CD4-positive, alpha-beta T cell (primary cell): ENCODE measurements around the gene TNFSF11. TPM values are rescaled to one million over a fixed set of nuclear protein-coding genes. Genes with fewer than 3 reads are reported as not detected.

Source experiments
- ATAC-seq: fragments of 200-7000 bp; cut with Tn5 transposase; one replicate; pipeline ENCODE4 v1.10.0; 2022; ENCODE audit warnings: mild to moderate bottlenecking; ENCODE audit not compliant: poor library complexity
- CTCF ChIA-PET: fragments of 350-600 bp; sonication (Branson Sonifier 250); formaldehyde crosslinking; loops from one replicate; lab custom pipeline; 2021; ENCODE audit warnings: antibody characterized with exemption, inconsistent platforms; lab: Charles Lee
- POLR2A ChIA-PET: fragments of 350-600 bp; sonication (Branson Sonifier 250); formaldehyde crosslinking; loops from one replicate; lab custom pipeline; 2021; ENCODE audit warnings: antibody characterized with exemption, inconsistent platforms; lab: Charles Lee
- DNase-seq, 14 experiments: peaks; one replicate each; pipeline ENCODE4 v3.0.0-alpha.2; 2013 to 2020; ENCODE audit warnings: mixed read lengths in 2 of 14
- H3K27ac ChIP-seq, 2 donors: one replicate each; pipeline versions ENCODE4 v1.5.1 to v1.7.0; 2013; ENCODE audit warnings: low read length in 2 of 2, low read depth in 1 of 2, mild to moderate bottlenecking in 1 of 2
- H3K27me3 ChIP-seq, 2 experiments: 1 replicate in 1 of 2; 2 replicates in 1 of 2; pipeline versions ENCODE4 v1.6.1 to v1.7.0; 2013; ENCODE audit warnings: low read length in 2 of 2, control low read depth in 1 of 2, mild to moderate bottlenecking in 1 of 2, moderate library complexity in 1 of 2; ENCODE audit not compliant: insufficient read depth in 2 of 2, control insufficient read depth in 1 of 2
- H3K36me3 ChIP-seq: one replicate; pipeline ENCODE4 v1.6.1; 2013; ENCODE audit warnings: low read length, control low read depth; ENCODE audit not compliant: insufficient read depth
- H3K4me1 ChIP-seq: one replicate; pipeline ENCODE4 v1.6.1; 2013; ENCODE audit warnings: low read length, control low read depth; ENCODE audit not compliant: insufficient read depth
- H3K4me3 ChIP-seq: one replicate; pipeline ENCODE4 v1.5.1; 2013; ENCODE audit warnings: mild to moderate bottlenecking, low read length, moderate library complexity
- H3K9me3 ChIP-seq, 2 experiments: 1 replicate in 1 of 2; 2 replicates in 1 of 2; pipeline versions ENCODE4 v1.6.1 to v1.7.0; 2013; ENCODE audit warnings: low read length in 2 of 2, mild to moderate bottlenecking in 2 of 2, control low read depth in 1 of 2, moderate library complexity in 1 of 2; ENCODE audit not compliant: control insufficient read depth in 1 of 2, insufficient read depth in 1 of 2
- H3K27ac Mint-ChIP-seq: one replicate; pipeline ENCODE4 v1.8.0; 2020; ENCODE audit warnings: mixed read lengths
- H3K27me3 Mint-ChIP-seq: one replicate; pipeline ENCODE4 v1.8.0; 2021; ENCODE audit warnings: mixed read lengths
- H3K36me3 Mint-ChIP-seq: one replicate; pipeline ENCODE4 v1.8.0; 2021; ENCODE audit warnings: low read depth, mixed read lengths
- H3K4me1 Mint-ChIP-seq: one replicate; pipeline ENCODE4 v1.8.0; 2021; ENCODE audit warnings: low read depth, mixed read lengths
- H3K4me3 Mint-ChIP-seq: one replicate; pipeline ENCODE4 v1.8.0; 2020; ENCODE audit warnings: mild to moderate bottlenecking, mixed read lengths
- H3K9me3 Mint-ChIP-seq: one replicate; pipeline ENCODE4 v1.8.0; 2020; ENCODE audit warnings: mixed read lengths
- CTCF ChIP-seq: fragments of 200-600 bp; IDR thresholded peaks from one replicate; pipeline ENCODE4 v1.8.0; 2022; ENCODE audit warnings: antibody characterized with exemption, mild to moderate bottlenecking
- intact Hi-C, 2 experiments: fragments of 100-400 bp; cut with DNase I in 1 of 2; cut with micrococcal nuclease in 1 of 2; formaldehyde crosslinking; loops; one replicate each; pipeline versions ENCODE4 v1.15.1 to v1.9.0; 2023 to 2025; cut with DNase I, micrococcal nuclease
- total RNA-seq, 174 experiments: library from RNA in 2 of 174; stranded (reverse) in 2 of 174; gene quantifications; one replicate each; pipeline ENCODE4 v1.2.3 and lab custom pipeline; 2021 to 2026

The TNFSF11 gene
- total RNA-seq, 2 experiments from 2014 or later: 0.38 to 0.45 TPM

DNA sequence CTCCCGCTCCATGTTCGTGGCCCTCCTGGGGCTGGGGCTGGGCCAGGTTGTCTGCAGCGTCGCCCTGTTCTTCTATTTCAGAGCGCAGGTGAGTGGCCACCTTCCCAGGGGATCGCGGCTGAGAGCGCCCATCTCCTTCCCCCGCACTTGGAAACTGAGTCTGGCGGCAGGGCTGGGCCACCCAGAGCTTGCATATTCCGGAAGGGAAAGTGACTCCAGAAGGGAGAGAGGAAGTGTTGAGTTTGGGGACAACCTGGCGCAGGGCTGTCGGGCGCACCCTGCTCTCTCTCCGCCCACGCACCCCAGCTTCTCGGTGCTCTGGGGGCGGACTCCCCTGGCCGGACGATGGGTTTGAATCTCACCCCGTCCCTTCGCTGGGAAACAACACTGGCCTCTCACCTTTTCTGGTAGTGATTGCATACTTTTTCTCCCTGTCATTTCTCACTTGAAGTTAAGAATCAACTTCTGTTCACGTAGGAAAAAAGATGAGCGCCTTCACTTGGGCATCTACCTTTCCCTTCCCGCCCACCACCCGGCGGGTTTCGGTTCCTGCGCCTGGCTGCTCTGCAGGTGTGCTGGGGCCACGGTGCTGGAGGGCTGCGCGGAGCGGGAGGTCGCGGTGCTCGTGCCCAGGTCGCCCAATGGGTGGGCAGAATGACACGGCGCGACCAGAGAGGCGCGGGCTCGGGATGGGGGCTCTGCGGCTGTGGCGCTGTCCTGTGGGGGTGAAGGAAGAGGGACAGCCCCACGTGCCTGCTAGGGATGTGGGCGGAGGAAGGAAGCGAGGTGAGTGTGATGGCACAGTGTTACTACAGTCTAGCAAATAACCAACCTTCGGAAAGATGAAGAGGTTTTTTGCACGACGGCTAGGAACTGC is 721 bp downstream of the TNFSF11 start:
- peaks cover 6% of the 10 kb centered on the region for H3K27me3 Mint-ChIP-seq
- H3K36me3 Mint-ChIP-seq: no peaks in the 10 kb centered on the region
- H3K9me3 Mint-ChIP-seq: peaks cover 5% of the 10 kb centered on the region
- ATAC-seq (peak; percentile 67), DNase-seq (peak in 10 of 14 experiments; percentile 6 to 45 (median 28))
- no peak for TF ChIP-seq CTCF
- no peaks in the 10 kb centered on the region for H3K9me3 ChIP-seq
- H3K27ac ChIP-seq: no peak overlapping the region
- H3K4me1 Mint-ChIP-seq: peaks cover 33% of the 10 kb centered on the region
- peaks cover 24% of the 10 kb centered on the region for H3K4me1 ChIP-seq
- peaks cover 0 to 9% of the 10 kb centered on the region in 2 experiments for H3K27me3 ChIP-seq
- H3K36me3 ChIP-seq: no peaks in the 10 kb centered on the region
- no peak overlapping the region for H3K27ac Mint-ChIP-seq
- H3K4me3 ChIP-seq: peak overlapping the region; percentile 59
- ChIA-PET CTCF (no interaction called here), POLR2A (no interaction called here)
- peak overlapping the region; percentile 89 for H3K4me3 Mint-ChIP-seq
- intact Hi-C loops: no loop called here

GRCh38 chr13:42575938-42576337 is 2.0 kb downstream of the TNFSF11 start:
- ATAC-seq (no peak), DNase-seq (no peak)
- H3K36me3 Mint-ChIP-seq: no peaks in the 10 kb centered on the region
- H3K9me3 Mint-ChIP-seq: peaks cover 5% of the 10 kb centered on the region
- intact Hi-C loops: no loop called here
- ChIA-PET POLR2A (interaction anchor here (0.5 kb wide), 1 partner anchor 440 kb away, joined by 3 read pairs; no protein-coding TSS in a partner anchor), CTCF (no interaction called here)
- peaks cover 0 to 9% of the 10 kb centered on the region in 2 experiments for H3K27me3 ChIP-seq
- no peak overlapping the region for H3K4me3 ChIP-seq
- H3K4me1 Mint-ChIP-seq: peaks cover 33% of the 10 kb centered on the region
- H3K27me3 Mint-ChIP-seq: peaks cover 6% of the 10 kb centered on the region
- no peaks in the 10 kb centered on the region for H3K9me3 ChIP-seq
- TF ChIP-seq CTCF: no peak
- H3K27ac Mint-ChIP-seq: no peak overlapping the region
- H3K4me3 Mint-ChIP-seq: peak overlapping the region; percentile 53
- no peak overlapping the region for H3K27ac ChIP-seq
- peaks cover 24% of the 10 kb centered on the region for H3K4me1 ChIP-seq
- no peaks in the 10 kb centered on the region for H3K36me3 ChIP-seq

GRCh38 chr13:42577538-42577937 is 3.6 kb downstream of the TNFSF11 start:
- H3K4me1 Mint-ChIP-seq: peaks cover 33% of the 10 kb centered on the region
- ATAC-seq: peak; percentile 24

More at GRCh38 chr13:42577538-42577937, 3.6 kb downstream of the TNFSF11 start:
- no peaks in the 10 kb centered on the region for H3K36me3 Mint-ChIP-seq
- H3K9me3 Mint-ChIP-seq: no peaks in the 10 kb centered on the region
- POLR2A ChIA-PET: interaction anchor here (0.6 kb wide), 1 partner anchor 11 kb away, joined by 3 read pairs; no protein-coding TSS in a partner anchor
- no peak overlapping the region for H3K27ac ChIP-seq
- no peak for DNase-seq
- CTCF ChIA-PET: interaction anchor here (1.0 kb wide), 1 partner anchor 106 kb away, joined by 3 read pairs; no protein-coding TSS in a partner anchor
- H3K4me3 Mint-ChIP-seq: peak overlapping the region; percentile 49
- peaks cover 0 to 9% of the 10 kb centered on the region in 2 experiments for H3K27me3 ChIP-seq
- no peak for TF ChIP-seq CTCF
- intact Hi-C loops: no loop called here
- H3K9me3 ChIP-seq: no peaks in the 10 kb centered on the region
- H3K27ac Mint-ChIP-seq: no peak overlapping the region
- H3K4me3 ChIP-seq: no peak overlapping the region
- peaks cover 6% of the 10 kb centered on the region for H3K27me3 Mint-ChIP-seq
- H3K4me1 ChIP-seq: peaks cover 24% of the 10 kb centered on the region
- H3K36me3 ChIP-seq: no peaks in the 10 kb centered on the region
